HG02588 (cell line): ENCODE data around the gene OGT.
A peak's percentile ranks its signal among the peaks of the same experiment; 100 is the strongest.
"Not testable (repeated sequence)": the region's sequence is repeated elsewhere in the genome, so short reads cannot be mapped to it uniquely, and the experiment has no call there.

Experiments used
- ATAC-seq: cut with Tn5 transposase; IDR thresholded peaks from one replicate; pipeline ENCODE4 v1.9.1; 2021; ENCODE audit warnings: mild to moderate bottlenecking, moderate library complexity; ENCODE audit not compliant: unreplicated experiment

OGT gene

DNA sequence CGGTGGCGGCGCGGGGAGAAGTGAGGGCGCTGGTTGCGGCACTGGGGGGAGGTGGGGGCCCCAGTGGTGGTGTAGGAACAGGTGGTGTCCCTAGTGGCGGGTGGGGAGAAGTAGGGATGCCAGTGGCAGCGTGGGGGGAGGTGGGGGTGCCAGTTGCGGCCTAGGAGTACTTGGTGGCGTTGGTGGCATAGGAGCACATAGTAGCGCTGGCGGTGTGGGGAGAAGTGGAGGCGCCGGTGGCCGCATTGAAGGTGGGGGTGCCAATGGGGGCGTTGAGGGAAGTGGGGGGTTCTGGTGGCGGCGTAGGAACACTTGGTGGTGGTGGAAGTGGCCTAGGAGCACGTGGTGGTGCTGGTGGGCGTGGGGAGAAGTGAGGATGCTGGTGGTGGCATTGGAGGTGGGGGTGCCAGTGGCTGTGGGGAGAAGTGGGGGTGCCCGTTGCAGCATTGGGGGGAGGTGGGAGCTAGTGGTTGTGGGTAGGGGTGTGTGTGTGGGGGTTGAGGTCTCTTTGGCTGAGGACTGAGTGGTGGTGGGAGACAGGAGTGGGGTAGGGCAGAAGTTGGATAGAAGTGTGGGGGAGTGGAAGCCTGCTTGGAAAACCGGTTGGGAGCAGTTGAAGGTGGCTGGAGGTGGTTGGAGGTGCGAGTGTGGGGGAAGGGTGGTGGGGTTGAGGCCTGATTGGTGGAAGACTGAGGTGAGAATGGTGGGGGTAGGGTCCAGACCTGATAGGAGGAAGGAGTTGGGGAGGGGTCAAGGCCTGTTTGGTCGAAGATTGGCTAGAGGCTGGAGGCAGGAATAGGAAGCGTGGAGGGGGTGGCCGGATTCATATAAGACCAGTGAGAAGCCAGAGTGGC is 46.5 kb downstream of the OGT start:
- ATAC-seq, result no peak

DNA sequence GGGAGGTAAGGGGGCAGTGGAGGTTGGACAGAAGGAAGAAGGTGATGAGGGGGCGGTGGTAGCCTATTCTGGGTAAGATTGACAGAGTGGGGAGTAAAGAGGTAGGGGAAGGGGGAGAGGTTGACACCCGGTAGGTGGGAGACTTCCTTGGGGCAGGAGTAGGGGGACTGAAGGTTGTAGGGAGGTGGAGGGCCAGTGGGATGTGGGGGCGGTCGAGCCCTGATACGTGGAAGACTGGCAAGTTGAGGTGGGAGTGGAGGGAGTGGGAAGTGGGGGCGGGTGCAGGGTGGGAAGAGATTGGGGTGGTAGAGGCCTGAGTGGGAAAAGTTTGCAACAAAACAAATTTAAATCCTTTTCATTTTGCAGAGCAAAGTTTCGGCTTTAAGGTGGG is 47.1 kb downstream of the OGT start:
- no peak for ATAC-seq

DNA sequence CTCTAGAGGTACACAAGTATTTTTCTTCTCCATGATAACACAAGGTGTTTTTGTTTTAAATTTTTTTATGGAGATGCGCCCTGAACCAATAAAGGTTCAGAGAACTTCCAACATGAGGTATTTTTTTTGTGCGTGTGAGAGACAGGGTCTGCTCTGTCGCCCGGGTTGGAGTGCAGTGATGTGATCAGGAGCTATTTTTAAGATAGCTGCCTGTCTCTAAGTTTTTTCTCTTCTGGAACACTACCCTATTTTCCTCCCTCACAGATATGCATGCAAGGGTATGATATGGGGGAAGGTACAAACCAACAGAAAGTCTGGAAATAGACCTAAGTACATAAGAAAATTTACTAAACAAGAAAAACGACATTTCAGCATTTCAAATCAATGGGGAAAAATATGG is 48.3 kb downstream of the OGT start:
- ATAC-seq, result no peak

DNA sequence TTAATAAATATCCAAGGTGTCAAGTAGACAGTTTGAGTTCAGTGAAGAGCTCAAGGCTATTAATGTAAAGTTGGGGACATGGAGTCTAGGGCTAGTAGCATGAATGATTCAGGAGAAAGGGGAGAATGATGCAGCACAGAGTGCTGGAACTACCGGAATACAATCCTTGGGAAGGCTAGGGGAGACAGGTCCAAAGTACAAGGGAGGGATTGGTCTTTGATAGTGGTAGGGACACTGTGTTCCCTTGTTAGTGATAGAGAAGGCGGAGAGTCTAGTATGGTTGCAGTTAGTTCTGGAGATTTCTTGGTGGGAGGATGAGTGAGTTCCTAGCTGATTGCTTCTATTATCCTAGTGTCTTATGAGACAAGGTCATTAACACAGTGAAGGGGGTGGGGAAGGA is 54.0 kb downstream of the OGT start:
- ATAC-seq, result no peak

DNA sequence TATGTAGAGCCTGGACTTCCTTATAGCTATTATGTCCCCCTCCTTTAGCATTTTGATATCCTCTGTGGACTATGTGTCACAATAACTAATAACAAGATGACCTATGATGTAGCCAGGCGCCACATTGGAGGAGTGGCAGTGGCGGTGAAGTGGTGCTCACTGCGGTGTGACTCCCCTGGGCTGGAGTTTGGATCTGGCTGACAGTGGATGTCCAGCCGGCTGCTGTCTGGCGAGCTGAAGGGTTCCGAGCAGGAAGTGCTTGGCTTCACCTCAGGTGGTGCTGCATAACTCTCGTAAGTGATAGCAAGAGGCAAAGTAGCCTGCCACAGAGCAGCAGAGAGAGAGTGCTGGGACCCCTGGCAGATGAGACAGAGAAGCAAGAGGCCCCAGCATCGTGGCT is 60.3 kb downstream of the OGT start:
- not testable (repeated sequence) for ATAC-seq

DNA sequence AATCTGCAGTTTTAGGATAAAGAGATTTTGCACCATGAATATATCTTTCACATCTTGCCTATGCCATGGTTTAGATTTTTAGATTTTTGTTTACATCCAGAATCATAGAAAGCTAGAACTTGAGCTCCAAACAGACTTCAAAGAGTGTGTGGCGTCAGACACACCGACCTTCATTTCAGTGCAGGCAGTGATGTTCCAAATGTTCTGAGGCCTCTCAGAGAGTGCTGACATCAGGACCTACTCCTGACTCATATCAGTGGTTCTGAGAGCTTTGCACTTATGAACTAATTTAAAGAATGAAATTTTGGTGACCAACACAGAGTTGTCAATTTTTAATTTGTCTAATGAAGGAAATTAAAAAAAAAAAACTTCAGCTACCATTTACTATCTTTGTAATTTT is 67.1 kb downstream of the OGT start:
- ATAC-seq, result no peak

DNA sequence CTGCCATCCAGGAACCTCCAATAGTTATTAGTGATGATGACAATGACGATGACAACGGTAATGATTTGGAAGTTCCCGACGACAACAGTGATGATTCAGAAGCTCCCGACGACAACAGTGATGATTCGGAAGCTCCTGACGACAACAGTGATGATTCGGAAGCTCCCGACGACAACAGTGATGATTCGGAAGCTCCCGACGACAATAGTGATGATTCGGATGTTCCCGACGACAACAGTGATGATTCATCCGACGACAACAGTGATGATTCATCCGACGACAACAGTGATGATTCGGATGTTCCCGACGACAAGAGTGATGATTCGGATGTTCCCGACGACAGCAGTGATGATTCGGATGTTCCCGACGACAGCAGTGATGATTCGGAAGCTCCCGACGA is 70.7 kb downstream of the OGT start:
- ATAC-seq, result no peak

DNA sequence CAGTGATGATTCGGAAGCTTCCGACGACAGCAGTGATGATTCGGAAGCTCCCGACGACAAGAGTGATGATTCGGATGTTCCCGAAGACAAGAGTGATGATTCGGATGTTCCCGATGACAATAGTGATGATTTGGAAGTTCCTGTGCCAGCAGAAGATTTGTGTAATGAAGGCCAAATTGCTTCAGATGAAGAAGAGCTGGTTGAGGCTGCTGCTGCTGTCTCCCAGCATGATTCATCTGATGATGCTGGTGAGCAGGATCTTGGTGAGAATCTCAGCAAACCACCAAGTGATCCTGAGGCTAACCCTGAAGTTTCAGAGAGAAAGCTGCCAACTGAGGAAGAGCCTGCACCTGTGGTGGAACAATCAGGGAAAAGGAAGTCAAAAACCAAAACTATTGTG is 71.2 kb downstream of the OGT start:
- ATAC-seq, result no peak

DNA sequence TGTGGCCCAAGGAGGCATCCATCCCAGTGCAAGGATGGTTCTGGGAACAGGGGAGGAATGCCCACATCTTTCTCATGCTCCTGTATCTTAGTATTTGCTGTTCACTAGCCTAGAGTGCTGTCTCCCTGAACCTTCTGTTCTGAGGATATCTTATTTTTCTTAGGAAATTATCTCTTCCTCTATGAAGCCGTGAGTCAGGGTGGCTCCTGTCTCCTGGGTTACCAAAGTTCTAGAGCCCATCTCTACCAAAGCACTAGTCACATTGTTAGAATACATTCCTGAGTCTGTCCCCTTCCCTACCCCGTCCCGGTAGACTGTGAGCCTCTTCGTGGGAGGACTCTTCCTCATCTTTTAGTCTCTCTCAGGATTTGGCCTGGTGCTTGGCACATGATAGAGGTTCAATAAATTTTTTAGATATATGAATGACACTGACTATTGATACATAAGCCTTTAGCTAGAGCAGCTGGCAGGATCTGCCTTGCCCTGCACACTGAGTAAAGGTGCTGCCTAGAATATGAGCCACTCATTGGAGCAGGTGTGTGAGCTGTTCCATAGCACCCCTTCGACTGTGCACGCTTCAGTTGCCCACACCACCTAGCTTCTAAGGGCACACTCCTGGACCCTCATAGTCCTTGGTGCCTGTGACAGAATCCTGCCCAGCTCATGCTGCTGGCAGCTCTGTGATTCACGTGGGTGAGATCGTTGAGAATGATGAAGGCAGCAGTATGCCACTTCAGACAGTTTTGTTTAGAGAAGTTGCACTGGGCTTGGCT is 72.1 kb downstream of the OGT start:
- no peak for ATAC-seq

DNA sequence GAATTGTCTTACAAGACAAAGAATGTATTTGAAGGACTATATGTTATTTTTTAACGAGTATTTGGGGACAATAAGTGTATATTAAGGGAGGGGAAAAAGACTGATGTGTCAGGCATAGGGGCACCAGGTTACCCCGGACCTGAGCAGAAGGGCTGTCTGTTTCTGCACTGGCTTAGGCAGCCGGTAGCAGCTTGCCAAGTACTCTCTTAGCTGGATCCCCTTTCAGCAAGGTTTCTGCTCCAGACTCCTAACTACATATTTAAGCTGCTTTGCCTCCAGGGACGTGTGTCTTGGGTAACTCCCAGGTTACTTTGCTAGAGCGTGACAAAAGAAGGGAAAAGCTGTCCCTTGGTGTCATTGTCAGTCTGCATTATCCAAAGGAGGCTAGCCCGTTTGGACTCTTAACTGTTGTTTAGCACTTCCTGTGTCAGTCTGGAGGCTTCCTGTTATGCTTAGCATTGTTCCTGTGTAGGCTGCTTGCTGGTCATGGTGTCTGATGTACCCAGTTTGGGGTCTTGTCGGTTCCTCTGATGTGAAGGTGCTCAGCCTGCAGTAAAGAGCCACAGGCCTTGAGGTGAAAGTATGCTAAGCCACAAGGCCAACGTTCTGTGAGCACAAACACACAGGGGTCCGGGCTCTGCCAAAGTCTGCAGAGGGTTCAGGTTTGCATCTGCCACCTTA is 73.8 kb downstream of the OGT start:
- no peak for ATAC-seq

DNA sequence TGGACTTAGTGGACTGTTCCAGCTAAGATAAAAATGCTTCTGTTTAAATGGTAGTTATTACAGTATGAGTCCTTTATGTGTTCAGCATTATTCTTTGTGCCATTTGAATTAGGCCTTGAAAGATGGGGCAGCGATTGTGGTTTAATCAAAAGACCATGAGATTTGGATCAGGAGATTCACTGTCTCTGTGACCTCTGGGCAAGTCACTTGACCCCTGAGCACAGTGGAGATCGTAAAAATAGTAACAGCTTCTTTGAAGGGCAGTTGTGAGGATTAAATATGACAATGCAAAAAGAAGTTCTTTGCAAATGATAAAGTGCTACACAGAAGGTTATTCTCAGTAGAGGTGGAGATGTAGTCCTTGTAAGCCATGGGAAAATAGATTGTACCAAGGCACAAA is 74.6 kb downstream of the OGT start:
- no peak for ATAC-seq

DNA sequence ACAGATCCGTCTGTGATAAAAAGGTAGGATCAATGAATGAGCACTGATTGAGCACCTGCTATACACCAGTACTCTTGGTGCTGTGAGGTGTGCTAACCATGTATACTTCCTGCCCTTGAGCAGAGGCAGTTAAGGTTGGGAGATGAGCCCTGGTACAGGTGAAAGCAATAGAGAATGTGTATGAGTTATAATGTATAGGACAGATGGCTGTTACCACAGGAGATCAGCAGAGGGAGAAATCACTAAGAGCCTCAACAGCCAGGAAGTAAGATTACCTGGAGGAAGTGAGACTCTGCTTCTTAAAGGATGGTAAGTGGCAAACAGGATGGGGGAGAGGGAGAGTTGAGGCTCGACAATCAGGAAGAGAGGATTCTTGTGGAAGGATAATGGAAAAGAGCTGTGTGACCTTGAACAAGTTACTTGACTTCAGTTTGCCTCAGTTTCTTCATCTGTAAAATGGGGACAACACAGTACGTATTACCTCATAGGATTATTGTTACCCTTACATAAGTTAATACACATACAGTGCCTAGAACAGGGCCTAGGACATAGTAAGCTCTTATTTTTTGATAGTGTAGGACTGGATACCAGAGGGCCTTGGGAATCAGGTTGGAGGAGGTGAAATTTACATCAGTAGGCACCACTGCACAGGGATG is 76.3 kb downstream of the OGT start:
- ATAC-seq, result no peak

DNA sequence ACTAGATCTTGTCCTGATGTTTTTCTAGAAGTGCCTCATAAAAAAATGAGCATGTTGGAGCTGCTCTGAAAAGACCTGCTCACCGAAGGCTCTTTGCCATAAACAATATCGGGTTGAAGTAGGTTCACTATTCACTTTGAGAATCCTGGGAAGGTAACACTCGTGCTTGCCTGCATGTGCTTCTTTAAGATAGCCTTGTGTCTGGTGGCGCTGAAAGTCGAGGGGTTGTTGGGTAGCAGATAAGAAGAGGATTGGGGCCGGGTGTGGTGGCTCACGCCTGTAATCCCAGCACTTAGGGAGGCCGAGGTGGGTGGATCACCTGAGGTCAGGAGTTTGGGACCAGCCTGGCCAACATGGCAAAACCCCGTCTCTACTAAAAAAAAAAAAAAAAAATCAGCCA is 78.8 kb downstream of the OGT start:
- ATAC-seq, result not testable (repeated sequence)

DNA sequence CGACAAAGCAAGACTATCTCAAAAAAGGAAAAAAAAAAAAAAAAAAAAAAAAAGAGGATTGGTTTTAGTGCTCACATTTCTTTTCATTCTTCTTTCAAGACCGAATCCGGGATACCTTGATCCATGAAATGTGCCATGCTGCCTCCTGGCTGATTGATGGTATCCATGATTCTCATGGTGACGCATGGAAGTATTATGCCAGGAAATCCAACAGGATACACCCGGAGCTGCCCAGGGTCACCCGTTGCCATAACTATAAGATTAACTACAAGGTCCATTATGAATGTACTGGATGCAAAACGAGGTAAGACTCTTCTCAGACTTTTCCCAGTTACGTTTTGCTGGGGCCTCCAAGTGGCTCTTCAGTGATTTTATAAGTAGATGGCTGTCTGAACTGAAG is 79.4 kb downstream of the OGT start:
- ATAC-seq, result no peak

DNA sequence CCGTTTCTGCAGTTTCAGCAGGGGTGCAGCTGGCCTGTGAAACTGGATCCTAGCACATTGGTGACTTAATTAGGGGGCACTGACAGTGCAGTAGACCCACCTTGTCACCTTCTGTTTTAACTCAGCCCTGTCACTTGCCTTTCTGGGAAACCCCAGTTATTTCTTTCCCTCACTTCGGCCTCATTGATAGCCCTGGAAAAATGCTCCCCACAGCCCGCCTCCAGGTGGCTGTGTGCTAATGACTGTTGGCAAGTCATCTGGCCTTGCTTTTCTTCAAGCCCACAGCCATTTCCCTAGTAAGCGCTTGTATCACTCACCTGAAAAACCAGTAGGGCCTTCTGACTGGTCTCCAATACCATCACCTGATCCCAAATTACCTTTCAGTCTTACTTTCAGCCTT is 82.2 kb downstream of the OGT start:
- no peak for ATAC-seq

DNA sequence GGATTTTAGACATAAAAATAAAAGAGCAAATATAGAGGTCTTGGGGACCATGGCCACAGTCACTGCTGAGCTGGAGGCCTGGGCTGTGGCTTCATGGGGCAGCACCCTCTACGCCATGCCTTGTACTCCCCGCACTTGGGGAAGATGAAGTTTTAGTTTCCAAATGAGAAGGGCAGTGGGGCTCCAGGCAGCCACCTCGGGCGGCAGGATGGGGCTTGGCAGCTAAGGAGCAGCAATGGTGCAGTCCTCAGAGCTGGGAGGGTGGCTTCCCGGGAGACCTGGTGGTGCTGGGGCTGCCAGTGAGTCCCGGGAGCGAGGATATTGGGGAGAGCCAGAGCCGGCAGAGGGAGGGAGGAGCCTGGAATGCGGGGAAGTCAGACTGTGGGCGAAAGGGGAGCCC is 83.0 kb downstream of the OGT start:
- no peak for ATAC-seq

DNA sequence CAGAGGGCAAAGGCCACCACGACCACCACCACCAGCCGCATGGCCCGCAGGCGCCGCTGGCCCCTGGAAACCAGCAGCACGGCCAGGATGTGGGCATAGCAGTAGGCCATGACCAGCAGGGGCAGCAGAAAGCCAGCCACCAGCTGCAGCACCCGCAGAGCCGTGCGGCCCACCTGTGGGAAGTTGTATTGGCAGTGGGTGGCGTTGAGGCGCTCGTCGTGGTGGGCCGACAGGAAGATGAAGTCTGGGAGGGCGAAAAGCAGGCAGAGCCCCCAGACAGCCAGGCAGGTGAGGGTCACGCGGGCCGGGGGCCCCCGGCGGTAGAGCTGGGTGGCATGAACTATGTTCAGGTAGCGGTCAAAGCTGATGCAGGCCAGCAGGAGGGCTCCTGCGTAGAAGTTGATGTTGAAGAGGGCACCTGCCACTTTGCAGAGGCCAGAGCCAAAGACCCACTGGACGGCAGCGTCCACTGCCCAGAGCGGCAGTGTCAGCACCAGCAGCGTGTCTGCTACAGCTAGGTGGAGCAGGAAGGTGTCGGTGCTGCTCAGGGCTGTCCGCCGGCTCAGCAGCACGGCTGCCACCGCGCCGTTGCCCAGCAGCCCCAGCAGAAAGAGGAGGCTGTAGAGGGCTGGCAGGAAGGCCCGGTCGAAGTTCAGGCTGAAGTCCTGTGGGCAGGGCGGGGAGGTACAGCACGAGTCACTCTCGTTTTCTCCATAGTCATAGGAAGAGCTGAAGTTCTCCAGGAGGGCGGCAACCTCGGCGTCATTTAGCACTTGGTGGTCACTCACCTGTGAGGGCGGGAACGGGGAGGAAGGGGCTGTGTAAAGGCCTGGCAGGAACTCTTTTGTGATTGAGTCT is 84.0 kb downstream of the OGT start:
- ATAC-seq, result no peak

DNA sequence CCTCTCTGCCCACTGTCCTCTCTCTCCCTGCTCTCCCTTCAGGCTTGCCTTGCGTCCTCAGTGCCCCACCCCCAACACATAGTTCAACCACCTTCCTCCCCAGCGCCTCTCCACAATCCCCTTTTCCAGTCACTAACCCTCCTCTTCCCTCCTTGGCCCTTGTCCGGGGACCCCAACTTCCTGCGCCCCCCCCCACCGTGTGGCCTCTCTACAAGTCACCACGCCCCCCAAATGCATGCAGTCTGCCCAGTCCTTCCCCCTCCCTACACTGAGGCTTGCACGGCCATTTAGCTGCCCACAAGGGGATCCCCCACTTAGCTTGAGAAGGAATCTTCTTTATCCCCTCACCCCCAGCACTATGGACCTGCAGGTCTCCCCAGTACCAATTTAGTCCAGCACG is 84.8 kb downstream of the OGT start:
- no peak for ATAC-seq

DNA sequence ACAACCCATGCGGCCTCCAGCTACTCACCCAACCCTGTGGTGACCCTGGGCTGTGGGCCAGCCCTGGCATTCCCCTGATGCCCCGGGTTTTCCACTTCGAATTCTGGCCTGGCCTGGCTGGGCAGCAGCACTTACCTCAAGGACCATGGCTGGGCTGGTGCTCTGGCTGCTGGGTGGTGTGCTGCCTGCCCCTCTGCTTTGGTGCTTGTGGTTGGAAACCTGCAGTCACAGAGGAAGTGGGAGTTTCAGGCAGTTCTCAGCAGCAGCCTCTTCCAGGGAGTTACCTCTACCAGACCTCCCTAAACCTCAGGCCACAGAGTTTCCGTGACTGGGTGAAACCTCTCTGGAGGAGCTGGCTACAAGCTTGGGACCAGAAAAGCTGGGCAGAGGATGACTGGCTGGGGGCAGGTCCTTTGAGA is 85.4 kb downstream of the OGT start, which contains the start of gene CXCR3:
CXCR3 (minus strand) TSS at position 209 of the 419 bp plus-strand sequence; CDS start at position 147, 62 bp downstream.
- ATAC-seq, result peak; percentile 56

DNA sequence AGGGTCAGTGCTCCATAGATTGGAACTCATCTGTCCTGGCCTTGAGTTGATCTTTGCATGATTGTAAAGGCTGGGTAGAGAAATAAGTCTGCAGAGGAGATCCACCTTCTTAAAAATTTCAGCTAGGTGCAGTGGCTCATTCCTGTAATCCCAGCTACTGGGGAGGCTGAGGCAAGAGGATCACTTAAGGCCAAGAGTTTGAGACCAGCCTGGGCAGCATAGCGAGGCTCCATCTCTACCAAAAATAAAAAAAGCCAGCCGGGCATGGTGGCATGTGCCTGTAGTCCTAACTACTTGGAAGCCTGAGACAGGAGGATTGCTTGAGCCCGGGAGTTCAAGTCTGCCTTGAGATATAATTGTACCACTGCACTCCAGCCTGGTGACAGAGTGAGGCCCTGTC is 85.9 kb downstream of the OGT start:
- no peak for ATAC-seq
